Activated T-helper 1 cell treated with anti-CD3 and anti-CD28 coated beads, Interleukin-12 subunit alpha, Interleukin-12 subunit beta, Interleukin-2, Interleukin-4 antibody, amounts not matched to agents 30 ng/mL and 10 ng/mL and 1 ng/mL, durations not matched to agents 14 hours and 24 hours and 36 hours (primary cell): ENCODE data around the gene LRRC45. TPM values are rescaled to one million over a fixed set of nuclear protein-coding genes. Genes with fewer than 3 reads are reported as not detected.
"Not testable (repeated sequence)": the region's sequence is repeated elsewhere in the genome, so short reads cannot be mapped to it uniquely, and the experiment has no call there.

Experiments used
- DNase-seq: peaks from one replicate; pipeline ENCODE4 v3.0.0; 2021; ENCODE audit warnings: low spot score
- H3K27ac Mint-ChIP-seq: one replicate; pipeline ENCODE4 v1.8.0; 2021; ENCODE audit warnings: mild to moderate bottlenecking, mixed read lengths
- H3K27me3 Mint-ChIP-seq: one replicate; pipeline ENCODE4 v1.8.0; 2022; ENCODE audit warnings: mild to moderate bottlenecking, moderate library complexity, mixed read lengths; ENCODE audit not compliant: insufficient read depth
- H3K36me3 Mint-ChIP-seq: one replicate; pipeline ENCODE4 v1.8.0; 2021; ENCODE audit warnings: low read depth, mixed read lengths
- H3K4me1 Mint-ChIP-seq: one replicate; pipeline ENCODE4 v1.8.0; 2021; ENCODE audit warnings: low read depth, mixed read lengths
- H3K4me3 Mint-ChIP-seq: one replicate; pipeline ENCODE4 v1.8.0; 2021; ENCODE audit warnings: mild to moderate bottlenecking, moderate library complexity, mixed read lengths
- H3K9me3 Mint-ChIP-seq: one replicate; pipeline ENCODE4 v1.8.0; 2021; ENCODE audit warnings: mixed read lengths
- intact Hi-C: fragments of 100-400 bp; cut with micrococcal nuclease; formaldehyde crosslinking; loops from one replicate; pipeline ENCODE4 v1.15.1; 2024
- total RNA-seq: library from RNA; stranded (reverse); gene quantifications from 2 replicates; pipeline ENCODE4 v1.2.3, GENCODE V29; 2022

The LRRC45 gene
- total RNA-seq, result 37.6 and 37.8 TPM in 2 replicates

DNA sequence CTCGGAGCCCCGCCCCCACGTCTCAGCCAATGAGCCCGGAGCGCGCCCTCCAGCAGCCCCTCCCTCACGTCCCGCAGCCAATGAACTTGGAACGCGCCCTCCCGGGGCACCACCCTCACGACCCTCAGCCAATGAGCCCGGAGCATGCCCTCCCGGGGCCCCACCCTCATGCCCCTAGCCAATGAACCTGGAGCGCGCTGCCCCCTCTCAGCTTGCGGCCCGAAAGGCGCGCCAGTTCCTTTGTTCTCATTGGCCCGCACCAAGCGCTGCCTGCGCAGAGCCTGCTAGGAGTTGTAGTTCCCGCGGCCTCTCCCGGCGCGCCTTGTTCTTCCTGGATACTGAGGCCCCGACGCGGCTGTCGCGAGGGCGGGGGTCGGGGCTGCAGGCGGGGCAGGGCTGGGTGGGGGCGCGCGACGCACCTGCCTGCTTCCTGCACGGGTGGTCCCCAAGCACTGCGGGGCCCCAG is at the start of gene LRRC45:
Gene LRRC45 (plus strand): TSS at position 325 of the 466 bp plus-strand sequence. CDS start 339 bp downstream, outside the sequence.
- no peaks in the 10 kb centered on the region for H3K27me3 Mint-ChIP-seq
- peak; percentile 100 for DNase-seq
- intact Hi-C loops, result loop anchor here (1.0 to 10.0 kb wide), 11 partner anchors 8 to 694 kb away; partner anchors contain the start of genes ASPSCR1, DCXR, DUS1L and FASN
- peaks cover 3% of the 10 kb centered on the region for H3K36me3 Mint-ChIP-seq
- peak within 1 kb of the TSS; percentile 90 for H3K4me3 Mint-ChIP-seq
- peak within 1 kb of the TSS; percentile 68 for H3K27ac Mint-ChIP-seq
- peaks cover 15% of the 10 kb centered on the region for H3K4me1 Mint-ChIP-seq
- H3K9me3 Mint-ChIP-seq, result no peaks in the 10 kb centered on the region

GRCh38 chr17:81973432-81973831 is 49.7 kb upstream of the LRRC45 start:
- no peaks in the 10 kb centered on the region for H3K9me3 Mint-ChIP-seq
- no peak overlapping the region for H3K4me3 Mint-ChIP-seq
- peaks cover 12% of the 10 kb centered on the region for H3K4me1 Mint-ChIP-seq
- intact Hi-C loops, result no loop called here
- no peak for DNase-seq
- H3K27me3 Mint-ChIP-seq, result peaks cover 9% of the 10 kb centered on the region
- no peak overlapping the region for H3K27ac Mint-ChIP-seq
- H3K36me3 Mint-ChIP-seq, result no peaks in the 10 kb centered on the region

DNA sequence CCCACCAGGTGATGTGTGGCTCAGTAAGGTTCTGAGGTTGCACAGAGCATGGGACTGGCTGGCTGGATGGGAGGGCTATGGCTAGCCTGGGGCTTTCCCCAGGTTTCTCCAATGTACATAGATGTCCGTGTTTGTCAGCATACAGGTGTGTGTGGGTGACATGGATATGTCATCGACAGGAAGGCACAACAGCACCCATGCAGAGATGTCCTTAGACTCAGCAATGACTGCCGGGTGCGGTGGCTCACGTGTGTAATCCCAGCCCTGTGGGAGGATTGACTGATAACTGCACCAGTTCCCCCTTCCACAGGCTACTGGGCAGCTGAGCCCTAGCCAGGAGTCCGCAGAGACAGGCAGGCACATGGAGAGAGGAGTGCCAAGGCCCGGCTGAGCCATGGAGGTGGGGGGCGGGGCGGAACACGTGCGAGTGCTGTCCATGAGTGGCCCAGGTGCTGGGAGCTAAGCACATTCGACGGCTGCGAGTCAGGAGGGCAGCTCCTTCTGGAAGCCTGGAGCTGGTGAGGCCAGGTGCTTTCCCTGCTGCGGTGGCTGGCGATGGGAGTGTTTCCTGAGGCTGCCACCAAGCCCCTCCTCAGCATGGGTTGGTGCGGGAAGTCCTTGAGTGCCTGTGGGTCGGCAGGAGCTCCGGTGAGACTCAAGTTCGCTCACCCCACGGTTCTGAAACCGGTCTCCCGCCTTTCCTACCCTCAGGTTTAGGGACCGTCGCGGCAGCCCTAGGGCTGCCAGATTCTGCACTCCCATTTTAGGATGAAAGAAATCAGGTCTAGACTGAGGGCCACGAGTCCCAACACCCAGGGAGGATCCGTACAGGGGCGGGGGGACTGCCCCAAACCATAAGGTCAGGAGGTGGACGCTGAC is 46.5 kb upstream of the LRRC45 start:
- Mint-ChIP-seq H3K27me3 (peaks cover 9% of the 10 kb centered on the region), H3K4me1 (peaks cover 32% of the 10 kb centered on the region), H3K27ac (peak overlapping the region; percentile 99), H3K4me3 (peak overlapping the region; percentile 97), H3K9me3 (no peaks in the 10 kb centered on the region), H3K36me3 (peaks cover 7% of the 10 kb centered on the region)
- no peak for DNase-seq
- intact Hi-C loops, result loop anchor here (1.0 to 5.0 kb wide), 5 partner anchors 8 to 104 kb away; partner anchors contain the start of genes ARHGDIA, LRRC45, MAFG and RAC3

GRCh38 chr17:81977211-81977808 is 45.8 kb upstream of the LRRC45 start, which contains the start of gene ASPSCR1:
Gene ASPSCR1, plus strand, starts transcription at chr17:81977629. Its CDS starts 18 bp downstream, at chr17:81977647.
- Mint-ChIP-seq H3K4me1 (peaks cover 32% of the 10 kb centered on the region), H3K9me3 (no peaks in the 10 kb centered on the region), H3K4me3 (peak within 1 kb of the TSS; percentile 97), H3K27ac (peak within 1 kb of the TSS; percentile 99), H3K36me3 (peaks cover 7% of the 10 kb centered on the region), H3K27me3 (peaks cover 9% of the 10 kb centered on the region)
- intact Hi-C loops, result loop anchor here (1.0 to 5.0 kb wide), 5 partner anchors 9 to 105 kb away; partner anchors contain the start of genes ARHGDIA, LRRC45, MAFG and RAC3
- peak; percentile 86 for DNase-seq

GRCh38 chr17:81978524-81979298 is 44.4 kb upstream of the LRRC45 start:
- H3K36me3 Mint-ChIP-seq, result peaks cover 10% of the 10 kb centered on the region
- H3K27ac Mint-ChIP-seq, result peak overlapping the region; percentile 77
- no peak for DNase-seq
- H3K9me3 Mint-ChIP-seq, result no peaks in the 10 kb centered on the region
- peak overlapping the region; percentile 81 for H3K4me3 Mint-ChIP-seq
- peaks cover 32% of the 10 kb centered on the region for H3K4me1 Mint-ChIP-seq
- intact Hi-C loops, result loop anchor here (5.0 kb wide), 1 partner anchor 106 kb away; the partner anchor contains the start of gene ARHGDIA
- H3K27me3 Mint-ChIP-seq, result peaks cover 9% of the 10 kb centered on the region

DNA sequence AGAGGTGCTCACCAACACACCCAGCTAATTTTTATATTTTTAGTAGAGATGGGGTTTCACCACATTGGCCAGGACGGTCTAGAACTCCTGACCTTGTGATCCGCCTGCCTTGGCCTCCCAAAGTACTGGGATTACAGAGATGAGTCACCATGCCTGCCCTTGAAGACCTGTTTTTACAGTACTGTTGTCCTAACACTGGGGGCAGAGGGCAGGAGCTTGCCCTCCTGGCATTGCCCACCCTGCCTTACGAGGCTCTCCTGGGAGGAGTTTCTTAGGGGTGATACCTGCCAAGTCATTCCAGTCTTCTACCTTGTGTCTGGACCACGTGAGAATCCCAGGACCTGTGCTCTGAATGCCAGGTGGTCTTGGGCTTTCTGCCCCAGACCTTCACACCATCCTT is 43.0 kb upstream of the LRRC45 start:
- H3K27me3 Mint-ChIP-seq, result peaks cover 5% of the 10 kb centered on the region
- peaks cover 32% of the 10 kb centered on the region for H3K4me1 Mint-ChIP-seq
- no peak for DNase-seq
- peaks cover 13% of the 10 kb centered on the region for H3K36me3 Mint-ChIP-seq
- peak overlapping the region; percentile 81 for H3K4me3 Mint-ChIP-seq
- intact Hi-C loops, result no loop called here
- no peaks in the 10 kb centered on the region for H3K9me3 Mint-ChIP-seq
- H3K27ac Mint-ChIP-seq, result no peak overlapping the region

DNA sequence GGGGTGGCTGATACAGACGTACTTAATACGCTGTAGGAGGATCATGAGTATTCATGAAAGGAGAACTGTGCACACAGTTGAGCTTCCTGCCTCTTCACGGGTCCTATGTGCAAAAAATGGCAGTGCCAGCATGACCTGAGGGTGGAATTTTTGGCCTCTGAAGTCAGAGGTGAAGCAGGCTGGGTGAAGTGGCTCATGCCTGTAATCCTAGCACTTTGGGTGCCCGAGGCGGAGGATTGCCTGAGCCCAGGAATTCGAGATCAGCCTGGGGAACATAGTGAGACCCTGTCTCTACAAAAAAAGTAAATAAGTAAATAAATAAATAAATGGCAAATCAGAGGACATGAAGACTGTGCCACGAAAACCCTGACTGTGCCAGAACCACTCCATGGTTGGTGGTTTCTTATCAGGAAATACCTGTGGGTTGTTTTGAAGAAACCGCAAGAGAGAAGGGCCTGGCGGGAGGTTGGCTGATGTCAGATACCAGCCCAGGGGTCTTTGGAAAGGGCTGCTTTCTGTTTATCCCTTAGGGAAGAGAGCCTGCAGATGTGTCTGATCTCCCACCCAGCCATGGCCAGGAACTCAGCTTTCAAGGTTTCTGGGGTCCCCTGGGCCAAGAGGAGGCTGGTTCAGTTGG is 42.3 kb upstream of the LRRC45 start:
- H3K27ac Mint-ChIP-seq, result no peak overlapping the region
- peaks cover 32% of the 10 kb centered on the region for H3K4me1 Mint-ChIP-seq
- H3K9me3 Mint-ChIP-seq, result no peaks in the 10 kb centered on the region
- DNase-seq, result no peak
- intact Hi-C loops, result no loop called here
- H3K4me3 Mint-ChIP-seq, result no peak overlapping the region
- peaks cover 4% of the 10 kb centered on the region for H3K27me3 Mint-ChIP-seq
- peaks cover 14% of the 10 kb centered on the region for H3K36me3 Mint-ChIP-seq

DNA sequence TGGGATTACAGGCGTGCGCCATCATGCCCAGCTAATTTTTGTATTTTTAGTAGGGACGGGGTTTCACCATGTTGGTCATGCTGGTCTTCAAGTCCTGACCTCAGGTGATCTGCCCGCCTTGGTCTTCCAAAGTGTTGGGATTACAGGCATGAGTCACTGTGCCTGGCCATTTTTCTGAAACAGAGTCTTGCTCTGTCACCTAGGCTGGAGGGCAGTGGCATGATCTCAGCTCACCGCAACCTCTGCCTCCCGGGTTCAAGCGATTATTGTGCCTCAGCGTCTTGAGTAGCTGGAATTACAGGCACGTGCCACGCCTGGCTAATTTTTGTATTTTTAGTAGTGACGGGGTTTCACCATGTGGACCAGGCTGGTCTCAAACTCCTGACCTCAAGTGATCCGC is 41.6 kb upstream of the LRRC45 start:
- H3K4me3 Mint-ChIP-seq, H3K27ac Mint-ChIP-seq, intact Hi-C loops, H3K9me3 Mint-ChIP-seq, DNase-seq, H3K27me3 Mint-ChIP-seq: not testable (repeated sequence)
- Mint-ChIP-seq H3K36me3 (peaks cover 15% of the 10 kb centered on the region), H3K4me1 (peaks cover 25% of the 10 kb centered on the region)

DNA sequence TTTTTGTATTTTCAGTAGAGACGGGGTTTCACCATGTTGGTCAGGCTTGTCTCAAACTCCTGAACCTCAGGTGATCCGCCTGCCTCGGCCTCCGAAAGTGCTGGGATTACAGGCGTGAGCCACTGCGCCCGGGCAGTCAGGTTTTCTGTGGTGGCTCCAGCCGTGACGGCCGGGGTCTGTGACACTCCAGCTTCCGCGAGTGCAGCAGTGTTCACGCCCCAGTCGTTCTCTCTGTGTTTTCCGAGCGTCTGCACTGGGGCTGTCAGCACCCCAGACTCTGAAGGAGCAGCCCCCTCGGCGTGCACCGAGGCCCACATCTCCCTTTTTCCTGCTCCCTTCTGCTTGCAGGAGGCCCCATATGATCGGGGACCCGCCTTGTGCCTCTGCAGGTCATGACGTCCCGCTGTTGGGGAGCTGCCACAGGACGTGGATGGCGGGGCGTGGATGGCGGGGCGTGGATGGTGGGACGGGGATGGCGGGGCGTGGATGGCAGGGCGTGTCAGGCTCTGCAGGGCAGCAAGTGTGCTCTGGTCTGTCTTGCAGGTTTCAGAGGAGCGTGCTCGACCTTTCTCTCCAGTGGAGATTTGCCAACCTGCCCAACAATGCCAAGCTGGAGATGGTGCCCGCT is 40.0 kb upstream of the LRRC45 start:
- Mint-ChIP-seq H3K4me1 (peaks cover 20% of the 10 kb centered on the region), H3K4me3 (no peak overlapping the region), H3K36me3 (peaks cover 19% of the 10 kb centered on the region), H3K27me3 (no peaks in the 10 kb centered on the region), H3K27ac (no peak overlapping the region), H3K9me3 (no peaks in the 10 kb centered on the region)
- no peak for DNase-seq
- intact Hi-C loops, result no loop called here

GRCh38 chr17:81983639-81984373 is 39.3 kb upstream of the LRRC45 start:
- no peaks in the 10 kb centered on the region for H3K9me3 Mint-ChIP-seq
- DNase-seq, result no peak
- intact Hi-C loops, result no loop called here
- no peak overlapping the region for H3K27ac Mint-ChIP-seq
- H3K4me1 Mint-ChIP-seq, result peaks cover 17% of the 10 kb centered on the region
- no peaks in the 10 kb centered on the region for H3K27me3 Mint-ChIP-seq
- no peak overlapping the region for H3K4me3 Mint-ChIP-seq
- peaks cover 19% of the 10 kb centered on the region for H3K36me3 Mint-ChIP-seq

DNA sequence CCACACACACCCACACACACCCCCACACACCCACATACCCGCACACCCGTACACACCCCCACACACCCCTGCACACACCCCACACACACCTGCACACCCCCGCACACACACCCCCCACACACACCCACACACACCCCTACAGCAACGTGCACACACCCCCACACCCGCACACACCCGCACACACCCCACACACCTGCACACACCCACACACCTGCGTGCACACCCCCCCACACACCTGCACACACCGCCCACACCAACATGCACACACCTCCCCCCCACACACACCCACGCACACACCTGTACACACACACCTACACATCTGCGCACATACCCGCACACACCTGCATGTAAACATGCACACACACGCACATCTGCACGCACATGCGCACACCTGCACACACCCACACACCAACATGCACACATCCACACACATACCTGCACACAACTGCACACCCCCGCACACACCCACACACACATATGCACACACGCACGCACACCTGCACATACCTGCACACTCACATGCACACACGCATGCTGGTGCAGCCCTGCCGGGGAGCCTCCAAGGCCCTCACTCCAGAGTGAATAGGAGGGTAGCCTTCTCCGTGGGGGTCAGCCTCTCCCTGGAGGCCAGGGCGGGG is 38.2 kb upstream of the LRRC45 start:
- DNase-seq, result no peak
- Mint-ChIP-seq H3K27ac (peak overlapping the region; percentile 41), H3K27me3 (no peaks in the 10 kb centered on the region), H3K9me3 (no peaks in the 10 kb centered on the region), H3K4me3 (no peak overlapping the region), H3K36me3 (peaks cover 12% of the 10 kb centered on the region), H3K4me1 (peaks cover 7% of the 10 kb centered on the region)
- intact Hi-C loops, result no loop called here
